Lower leg skin (tissue), 3 donors: ENCODE results near the gene PCSK6.

ENCODE experiments used
- CTCF ChIP-seq, 3 donors: fragments of 450-650 bp; IDR thresholded peaks; one replicate each; pipeline ENCODE4 v1.5.1; 2016; ENCODE audit warnings: antibody characterized with exemption in 3 of 3, mild to moderate bottlenecking in 3 of 3, moderate library complexity in 2 of 3
- POLR2A ChIP-seq, 2 donors: fragments of 450-650 bp; IDR thresholded peaks; one replicate each; pipeline ENCODE4 v1.6.1; 2016 to 2017; ENCODE audit warnings: antibody characterized with exemption in 2 of 2, mild to moderate bottlenecking in 1 of 2, moderate library complexity in 1 of 2

- TF ChIP-seq CTCF (IDR thresholded peaks at IDR 0.05) = no peak
- no peak for TF ChIP-seq POLR2A (IDR thresholded peaks at IDR 0.05)
Measured at GRCh38 chr15:101534376-101534970, 45.0 kb upstream of the PCSK6 start.
